ENCODE data around the gene LRRC61.

DNA sequence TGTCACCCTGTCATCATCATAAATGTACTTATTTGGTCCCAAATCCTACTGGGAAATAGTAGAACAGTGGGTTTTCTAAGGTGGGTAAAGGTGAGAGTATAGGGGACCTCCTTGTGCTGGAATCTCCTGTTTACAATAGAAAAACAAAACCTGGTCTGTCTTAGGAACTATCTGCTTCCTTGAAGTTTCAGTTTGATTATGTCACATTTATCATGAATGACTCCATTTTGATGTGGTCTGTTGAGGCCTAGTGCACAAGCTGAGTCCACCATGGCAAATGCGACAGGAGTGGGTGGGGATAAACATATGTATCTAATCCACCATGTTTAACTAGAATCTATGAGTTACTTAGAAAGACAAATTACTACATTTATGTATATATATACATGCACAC is 32.5 kb downstream of the LRRC61 start:
- TF ChIP-seq, protein P1, sequence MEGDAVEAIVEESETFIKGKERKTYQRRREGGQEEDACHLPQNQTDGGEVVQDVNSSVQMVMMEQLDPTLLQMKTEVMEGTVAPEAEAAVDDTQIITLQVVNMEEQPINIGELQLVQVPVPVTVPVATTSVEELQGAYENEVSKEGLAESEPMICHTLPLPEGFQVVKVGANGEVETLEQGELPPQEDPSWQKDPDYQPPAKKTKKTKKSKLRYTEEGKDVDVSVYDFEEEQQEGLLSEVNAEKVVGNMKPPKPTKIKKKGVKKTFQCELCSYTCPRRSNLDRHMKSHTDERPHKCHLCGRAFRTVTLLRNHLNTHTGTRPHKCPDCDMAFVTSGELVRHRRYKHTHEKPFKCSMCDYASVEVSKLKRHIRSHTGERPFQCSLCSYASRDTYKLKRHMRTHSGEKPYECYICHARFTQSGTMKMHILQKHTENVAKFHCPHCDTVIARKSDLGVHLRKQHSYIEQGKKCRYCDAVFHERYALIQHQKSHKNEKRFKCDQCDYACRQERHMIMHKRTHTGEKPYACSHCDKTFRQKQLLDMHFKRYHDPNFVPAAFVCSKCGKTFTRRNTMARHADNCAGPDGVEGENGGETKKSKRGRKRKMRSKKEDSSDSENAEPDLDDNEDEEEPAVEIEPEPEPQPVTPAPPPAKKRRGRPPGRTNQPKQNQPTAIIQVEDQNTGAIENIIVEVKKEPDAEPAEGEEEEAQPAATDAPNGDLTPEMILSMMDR (IDR thresholded peaks at IDR 0.05), result no peak
- no peak for TF ChIP-seq POLR2A (IDR thresholded peaks at IDR 0.05)
